ENCODE measurements around the gene APOM.

APOM gene

GRCh38 chr6:31627690-31628287 is 27.9 kb upstream of the APOM start:
- DNase-seq (ENCODE audit: low read depth), result no peak
- no peak overlapping the region for H3K4me3 ChIP-seq (ENCODE audit: low read depth, low read length)
- TF ChIP-seq MYC (IDR thresholded peaks at IDR 0.05; ENCODE audit: low read depth, low read length) (no peak), POLR2A (IDR thresholded peaks at IDR 0.05; ENCODE audit: extremely low read depth, insufficient read length) (no peak)

- DNase-seq (ENCODE audit: low read depth), result no peak
- TF ChIP-seq MYC (IDR thresholded peaks at IDR 0.05; ENCODE audit: low read depth, low read length), result no peak
- no peak for TF ChIP-seq CTCF (IDR thresholded peaks at IDR 0.05; ENCODE audit: low read depth, low read length)
- TF ChIP-seq MAX (IDR thresholded peaks at IDR 0.05; ENCODE audit: low read depth, low read length), result no peak
- no peak for TF ChIP-seq POLR2A (IDR thresholded peaks at IDR 0.05; ENCODE audit: extremely low read depth, insufficient read length)
- no peak overlapping the region for H3K4me3 ChIP-seq (ENCODE audit: low read depth, low read length)
Observed at GRCh38 chr6:31629014-31629413, 26.7 kb upstream of the APOM start.

- no peak for DNase-seq (ENCODE audit: low read depth)
- no peak for TF ChIP-seq MYC (IDR thresholded peaks at IDR 0.05; ENCODE audit: low read depth, low read length)
- TF ChIP-seq CTCF (IDR thresholded peaks at IDR 0.05; ENCODE audit: low read depth, low read length), result no peak
Observed at GRCh38 chr6:31630177-31630934, 25.3 kb upstream of the APOM start.

GRCh38 chr6:31631209-31631608 is 24.5 kb upstream of the APOM start:
- TF ChIP-seq CTCF (IDR thresholded peaks at IDR 0.05; ENCODE audit: low read depth, low read length), result no peak
- TF ChIP-seq POLR2A (IDR thresholded peaks at IDR 0.05; ENCODE audit: extremely low read depth, insufficient read length), result no peak
- TF ChIP-seq MYC (IDR thresholded peaks at IDR 0.05; ENCODE audit: low read depth, low read length), result no peak
- TF ChIP-seq MAX (IDR thresholded peaks at IDR 0.05; ENCODE audit: low read depth, low read length), result no peak
- DNase-seq (ENCODE audit: low read depth), result no peak
- H3K4me3 ChIP-seq (ENCODE audit: low read depth, low read length), result no peak overlapping the region

More at GRCh38 chr6:31630177-31630934, 25.3 kb upstream of the APOM start:
- H3K4me3 ChIP-seq (ENCODE audit: low read depth, low read length), result no peak overlapping the region

GRCh38 chr6:31631681-31632278 is 23.9 kb upstream of the APOM start:
- DNase-seq (ENCODE audit: low read depth), result no peak
- TF ChIP-seq POLR2A (IDR thresholded peaks at IDR 0.05; ENCODE audit: extremely low read depth, insufficient read length) (peak; percentile 32), MAX (IDR thresholded peaks at IDR 0.05; ENCODE audit: low read depth, low read length) (no peak), CTCF (IDR thresholded peaks at IDR 0.05; ENCODE audit: low read depth, low read length) (no peak), MYC (IDR thresholded peaks at IDR 0.05; ENCODE audit: low read depth, low read length) (no peak)
- H3K4me3 ChIP-seq (ENCODE audit: low read depth, low read length), result no peak overlapping the region

GRCh38 chr6:31632279-31632946 is 23.3 kb upstream of the APOM start:
- H3K4me3 ChIP-seq (ENCODE audit: low read depth, low read length), result no peak overlapping the region
- TF ChIP-seq MYC (IDR thresholded peaks at IDR 0.05; ENCODE audit: low read depth, low read length) (no peak), MAX (IDR thresholded peaks at IDR 0.05; ENCODE audit: low read depth, low read length) (no peak), POLR2A (IDR thresholded peaks at IDR 0.05; ENCODE audit: extremely low read depth, insufficient read length) (no peak), CTCF (IDR thresholded peaks at IDR 0.05; ENCODE audit: low read depth, low read length) (no peak)
- DNase-seq (ENCODE audit: low read depth), result no peak
